Vagina (tissue), 2 donors: ENCODE results near the gene ATP8B1.

Experiments used
- CTCF ChIP-seq, 3 experiments: fragments of 450-650 bp in 2 of 3; fragments of 200-600 bp in 1 of 3; sonication (generic) in 1 of 3; IDR thresholded peaks; one replicate each; pipeline ENCODE4 v1.5.1; 2017 to 2019; ENCODE audit warnings: antibody characterized with exemption in 3 of 3, mild to moderate bottlenecking in 2 of 3, moderate library complexity in 2 of 3
- POLR2AphosphoS5 ChIP-seq, 2 donors: sonication (generic); formaldehyde crosslinking; IDR thresholded peaks; one replicate each; pipeline ENCODE4 v1.9.0; 2017; ENCODE audit warnings: antibody characterized with exemption in 2 of 2, mild to moderate bottlenecking in 2 of 2, low read depth in 1 of 2; ENCODE audit not compliant: insufficient read depth in 1 of 2

GRCh38 chr18:57674891-57675290 lies 128.2 kb downstream of the ATP8B1 start:
- TF ChIP-seq CTCF (IDR thresholded peaks at IDR 0.05) (no peak), POLR2AphosphoS5 (IDR thresholded peaks at IDR 0.05; ENCODE audit: insufficient read depth in 1 of 2, low read depth in 1 of 2) (no peak)
